Activated T-cell treated with anti-CD3 and anti-CD28 coated beads, Interleukin-2, amount 50 U/mL, for 1 hour (primary cell): ENCODE data around the gene TMEM121B.
A peak's percentile ranks its signal among the peaks of the same experiment; 100 is the strongest.
"Not testable (repeated sequence)": the region's sequence is repeated elsewhere in the genome, so short reads cannot be mapped to it uniquely, and the experiment has no call there.

Experiments used
- DNase-seq: peaks from one replicate; pipeline ENCODE4 v3.0.0-alpha.2; 2020

The TMEM121B gene

GRCh38 chr22:17121233-17122195 lies at the start of gene TMEM121B:
TSS of gene TMEM121B (minus strand) at chr22:17121360. CDS start at chr22:17121127, 233 bp downstream.
- DNase-seq = peak; percentile 32

- DNase-seq = no peak
Measured at GRCh38 chr22:17167486-17167885, 46.3 kb upstream of the TMEM121B start.

- no peak for DNase-seq
Measured at GRCh38 chr22:17164392-17165024, 43.3 kb upstream of the TMEM121B start.

- DNase-seq = no peak
Measured at GRCh38 chr22:17162731-17163130, 41.6 kb upstream of the TMEM121B start.

GRCh38 chr22:17161991-17162390 lies 40.8 kb upstream of the TMEM121B start:
- DNase-seq = no peak

GRCh38 chr22:17159504-17159951 lies 38.4 kb upstream of the TMEM121B start:
- no peak for DNase-seq

- DNase-seq = peak; percentile 89
Measured at GRCh38 chr22:17158568-17159503, 37.7 kb upstream of the TMEM121B start, which contains the start of gene HDHD5. TSS of gene HDHD5 (minus strand) at chr22:17159277. CDS start at chr22:17159251, 26 bp downstream.

- no peak for DNase-seq
Measured at GRCh38 chr22:17158176-17158567, 37.0 kb upstream of the TMEM121B start.

GRCh38 chr22:17157714-17158113 lies 36.6 kb upstream of the TMEM121B start:
- no peak for DNase-seq

GRCh38 chr22:17155941-17156340 lies 34.8 kb upstream of the TMEM121B start:
- no peak for DNase-seq

- no peak for DNase-seq
Measured at GRCh38 chr22:17152971-17153370, 31.8 kb upstream of the TMEM121B start.

GRCh38 chr22:17152340-17152739 lies 31.2 kb upstream of the TMEM121B start:
- DNase-seq = no peak

GRCh38 chr22:17149076-17149815 lies 28.1 kb upstream of the TMEM121B start:
- no peak for DNase-seq

- DNase-seq = not testable (repeated sequence)
Measured at GRCh38 chr22:17147458-17147857, 26.3 kb upstream of the TMEM121B start.

GRCh38 chr22:17145021-17145680 lies 24.0 kb upstream of the TMEM121B start:
- DNase-seq = no peak

- no peak for DNase-seq
Measured at GRCh38 chr22:17143826-17144225, 22.7 kb upstream of the TMEM121B start.

GRCh38 chr22:17143101-17143500 lies 21.9 kb upstream of the TMEM121B start:
- DNase-seq = no peak

- DNase-seq = no peak
Measured at GRCh38 chr22:17140826-17141766, 19.9 kb upstream of the TMEM121B start.

- DNase-seq = no peak
Measured at GRCh38 chr22:17140022-17140421, 18.9 kb upstream of the TMEM121B start.

- no peak for DNase-seq
Measured at GRCh38 chr22:17138513-17138912, 17.4 kb upstream of the TMEM121B start.
